Ectodermal cell (in vitro differentiated cells): ENCODE data around the gene KRTAP8-1.

Experiments used
- H3K27ac ChIP-seq: 2 replicates; pipeline ENCODE4 v1.7.0; 2013; ENCODE audit warnings: mild to moderate bottlenecking, low read depth, low read length; ENCODE audit not compliant: insufficient read depth, poor library complexity, severe bottlenecking
- H3K27me3 ChIP-seq: 2 replicates; pipeline ENCODE4 v1.7.0; 2013; ENCODE audit warnings: mild to moderate bottlenecking, low read length; ENCODE audit not compliant: insufficient read depth, control insufficient read depth, poor library complexity, severe bottlenecking
- H3K36me3 ChIP-seq: one replicate; pipeline ENCODE4 v1.7.0; 2013; ENCODE audit warnings: low read length; ENCODE audit not compliant: control insufficient read depth, insufficient read depth
- H3K4me1 ChIP-seq: one replicate; pipeline ENCODE4 v1.7.0; 2013; ENCODE audit warnings: low read length; ENCODE audit not compliant: control insufficient read depth, insufficient read depth
- H3K4me3 ChIP-seq: 2 replicates; pipeline ENCODE4 v1.7.0; 2013; ENCODE audit warnings: low read depth, low read length, control low read depth; ENCODE audit not compliant: insufficient read depth
- H3K9me3 ChIP-seq: 2 replicates; pipeline ENCODE4 v1.7.0; 2013; ENCODE audit warnings: mild to moderate bottlenecking, low read length, moderate library complexity; ENCODE audit not compliant: control insufficient read depth
- WGBS, 2 experiments: methylation state at CpG; one replicate each; pipeline ENCODE4 v1.1.7; 2013; ENCODE audit warnings: missing lambda C conversion rate in 2 of 2; 5-methylcytosine and 5-hydroxymethylcytosine counted together

Gene KRTAP8-1

DNA sequence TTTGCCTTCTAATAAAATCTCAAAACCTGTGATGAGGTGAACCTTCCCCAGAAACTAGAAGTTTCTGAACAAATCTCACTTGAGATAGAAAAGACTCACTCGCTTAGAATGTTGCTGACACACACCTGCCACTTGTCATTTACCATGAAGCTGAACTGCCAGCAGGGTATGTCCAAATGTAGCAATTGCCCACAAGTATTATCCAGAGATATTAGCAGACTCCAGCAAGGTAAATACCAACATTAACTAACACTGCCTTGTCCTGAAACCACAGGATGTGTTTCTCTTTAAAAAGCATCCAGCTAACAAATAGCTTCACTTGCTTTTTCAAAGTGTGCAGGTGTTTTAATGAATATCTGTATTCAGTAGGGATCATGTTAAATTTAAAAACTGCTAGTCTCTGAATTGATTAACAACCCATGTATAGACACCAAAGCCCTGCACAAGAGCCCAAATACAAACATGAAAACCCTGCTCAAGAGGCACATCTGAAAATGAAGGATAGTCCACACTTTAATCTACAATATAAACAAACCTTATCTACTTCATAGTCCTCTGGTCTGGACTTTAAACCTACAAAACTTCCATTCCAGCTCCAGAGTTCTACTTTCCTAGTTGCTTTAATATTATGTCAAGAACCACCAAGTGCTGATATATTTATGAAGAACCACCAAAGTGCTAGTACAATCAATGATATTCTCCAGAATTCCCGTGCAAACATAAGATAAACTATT, 19.3 kb downstream of the KRTAP8-1 start:
- Histone ChIP-seq H3K4me3 (no peak overlapping the region), H3K9me3 (no peaks in the 10 kb centered on the region), H3K4me1 (no peaks in the 10 kb centered on the region), H3K36me3 (no peaks in the 10 kb centered on the region), H3K27me3 (no peaks in the 10 kb centered on the region), H3K27ac (no peak overlapping the region)
- 84 to 88% methylated on average over 1 of the region's 2 CpGs for WGBS, 2 experiments

DNA sequence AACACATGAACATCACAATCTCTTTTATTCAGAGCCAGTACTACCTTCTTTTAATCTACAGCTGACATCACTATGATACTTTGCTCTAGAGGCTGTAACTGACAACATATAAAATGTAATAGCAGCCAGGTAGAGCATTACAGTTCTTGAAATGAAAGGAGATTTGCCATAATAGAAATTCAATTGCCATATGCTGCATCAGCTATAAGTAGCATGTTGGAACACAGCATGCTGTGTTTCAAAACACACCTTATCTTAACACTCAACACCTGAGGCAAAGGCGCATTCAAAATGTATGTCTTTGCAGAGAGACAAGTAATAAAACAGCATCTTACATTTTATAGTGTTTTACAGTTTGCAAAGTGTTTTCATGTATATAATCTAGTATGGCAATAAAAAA, 33.8 kb downstream of the KRTAP8-1 start:
- no peaks in the 10 kb centered on the region for H3K27me3 ChIP-seq
- no peaks in the 10 kb centered on the region for H3K4me1 ChIP-seq
- 100% methylated on average over 1 of the region's 1 CpG; no CpG with 5 or more reads in 1 of the 2 experiments for WGBS, 2 experiments
- H3K4me3 ChIP-seq = no peak overlapping the region
- H3K9me3 ChIP-seq = no peaks in the 10 kb centered on the region
- H3K36me3 ChIP-seq = no peaks in the 10 kb centered on the region
- no peak overlapping the region for H3K27ac ChIP-seq

DNA sequence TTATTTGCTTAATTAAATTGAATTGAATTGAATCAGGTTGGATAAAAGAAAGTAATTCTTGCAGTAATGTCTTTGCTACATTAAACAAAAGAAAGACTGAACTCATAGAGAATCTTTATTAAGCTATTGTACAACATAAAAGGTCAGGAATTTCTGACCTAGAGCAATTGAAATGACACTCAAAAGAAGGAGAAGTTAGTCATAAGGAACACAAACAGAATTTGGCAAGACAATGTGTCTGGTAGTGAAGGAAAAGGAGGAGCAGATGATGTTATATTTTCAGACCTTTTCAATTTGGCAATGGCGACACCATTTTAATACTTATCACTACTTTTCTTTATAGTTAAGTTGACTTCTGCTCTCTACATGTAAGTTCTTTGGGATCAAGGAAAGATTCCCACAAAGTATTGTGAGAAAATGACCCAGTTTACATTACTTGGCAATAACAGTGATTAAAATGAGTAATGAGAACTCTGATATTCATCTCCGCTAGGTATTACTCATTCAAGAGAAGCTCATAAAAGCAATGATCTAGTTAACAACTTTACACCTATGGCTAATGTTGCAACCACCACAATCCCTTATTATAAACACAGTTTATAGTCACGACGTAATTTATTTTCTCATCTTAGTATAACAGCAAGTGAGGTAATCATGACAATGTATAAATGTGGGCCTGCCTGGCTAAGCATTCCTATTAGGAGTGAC, 43.2 kb downstream of the KRTAP8-1 start:
- Histone ChIP-seq H3K4me1 (no peaks in the 10 kb centered on the region), H3K27me3 (no peaks in the 10 kb centered on the region), H3K9me3 (no peaks in the 10 kb centered on the region), H3K36me3 (no peaks in the 10 kb centered on the region), H3K4me3 (no peak overlapping the region), H3K27ac (no peak overlapping the region)
- WGBS, 2 experiments = 94 to 95% methylated on average over 2 to 3 of the region's 4 CpGs
